Trophoblast cell (in vitro differentiated cells and primary cell): ENCODE measurements around the gene NCAPD3.

Experiments
- DNase-seq, 2 donors: peaks; one replicate each; pipeline ENCODE4 v3.0.0-alpha.2; 2016
- H2AFZ ChIP-seq: 2 replicates; pipeline ENCODE4 v1.6.1; 2013; ENCODE audit warnings: low read length, moderate library complexity, mild to moderate bottlenecking; ENCODE audit not compliant: insufficient read depth, poor library complexity
- H2AK5ac ChIP-seq: 2 replicates; pipeline ENCODE4 v1.6.1; 2013; ENCODE audit warnings: mild to moderate bottlenecking, low read length
- H2BK120ac ChIP-seq: 2 replicates; pipeline ENCODE4 v1.6.1; 2013; ENCODE audit warnings: low read length, mild to moderate bottlenecking, moderate library complexity; ENCODE audit not compliant: insufficient read depth, poor library complexity
- H2BK12ac ChIP-seq: 2 replicates; pipeline ENCODE4 v1.6.1; 2013; ENCODE audit warnings: mild to moderate bottlenecking, low read length, moderate library complexity
- H2BK5ac ChIP-seq: 2 replicates; pipeline ENCODE4 v1.6.1; 2013; ENCODE audit warnings: low read length, low read depth, moderate library complexity, mild to moderate bottlenecking; ENCODE audit not compliant: poor library complexity
- H3K14ac ChIP-seq: 2 replicates; pipeline ENCODE4 v1.6.1; 2013; ENCODE audit warnings: mild to moderate bottlenecking, low read length
- H3K18ac ChIP-seq: 2 replicates; pipeline ENCODE4 v1.6.1; 2013; ENCODE audit warnings: mild to moderate bottlenecking, low read length
- H3K23ac ChIP-seq: 2 replicates; pipeline ENCODE4 v1.6.1; 2013; ENCODE audit warnings: low read length
- H3K27ac ChIP-seq: 2 replicates; pipeline ENCODE4 v1.5.1; 2013; ENCODE audit warnings: low read depth, mild to moderate bottlenecking, inconsistent platforms, low read length, moderate library complexity
- H3K27me3 ChIP-seq: 2 replicates; pipeline ENCODE4 v1.6.1; 2013; ENCODE audit warnings: inconsistent platforms, mild to moderate bottlenecking, low read length, moderate library complexity; ENCODE audit not compliant: insufficient read depth
- H3K36me3 ChIP-seq, 2 experiments: 1 replicate in 1 of 2; 2 replicates in 1 of 2; pipeline ENCODE4 v1.6.1; 2013; ENCODE audit warnings: low read length in 2 of 2, mild to moderate bottlenecking in 2 of 2, moderate library complexity in 1 of 2; ENCODE audit not compliant: insufficient read depth in 2 of 2, control insufficient read depth in 1 of 2
- H3K4ac ChIP-seq: 2 replicates; pipeline ENCODE4 v1.6.1; 2013; ENCODE audit warnings: low read depth, mild to moderate bottlenecking, low read length, moderate library complexity
- H3K4me1 ChIP-seq, 2 experiments: 1 replicate in 1 of 2; 2 replicates in 1 of 2; pipeline ENCODE4 v1.6.1; 2013; ENCODE audit warnings: low read length in 2 of 2, mild to moderate bottlenecking in 2 of 2, moderate library complexity in 1 of 2; ENCODE audit not compliant: insufficient read depth in 2 of 2, control insufficient read depth in 1 of 2
- H3K4me2 ChIP-seq: 2 replicates; pipeline ENCODE4 v1.6.1; 2013; ENCODE audit warnings: inconsistent platforms, mild to moderate bottlenecking, low read length, moderate library complexity
- H3K4me3 ChIP-seq: 2 replicates; pipeline ENCODE4 v1.5.1; 2013; ENCODE audit warnings: mild to moderate bottlenecking, low read depth, low read length, inconsistent platforms
- H3K79me1 ChIP-seq: one replicate; pipeline ENCODE4 v1.6.1; 2013; ENCODE audit warnings: low read length
- H3K79me2 ChIP-seq: 2 replicates; pipeline ENCODE4 v1.6.1; 2013; ENCODE audit warnings: low read length, mild to moderate bottlenecking; ENCODE audit not compliant: control insufficient read depth, insufficient read depth, poor library complexity
- H3K9ac ChIP-seq: 2 replicates; pipeline ENCODE4 v1.6.1; 2013; ENCODE audit warnings: mild to moderate bottlenecking, low read length
- H3K9me3 ChIP-seq: 2 replicates; pipeline ENCODE4 v1.6.1; 2013; ENCODE audit warnings: low read depth, mild to moderate bottlenecking, control low read depth, inconsistent platforms, low read length; ENCODE audit not compliant: insufficient read depth
- H4K12ac ChIP-seq: 2 replicates; pipeline ENCODE4 v1.6.1; 2013; ENCODE audit warnings: low read depth, mild to moderate bottlenecking, low read length, moderate library complexity
- H4K8ac ChIP-seq: 2 replicates; pipeline ENCODE4 v1.6.1; 2013; ENCODE audit warnings: low read depth, mild to moderate bottlenecking, low read length, moderate library complexity
- H4K91ac ChIP-seq: one replicate; pipeline ENCODE4 v1.6.1; 2013; ENCODE audit warnings: low read depth, mild to moderate bottlenecking, low read length, moderate library complexity
- whole genome bisulfite sequencing: extraction: QIAGEN DNeasy Blood & Tissue Kit; methylation state at CpG from one replicate; pipeline ENCODE4 v1.1.7; 2013; ENCODE audit warnings: missing lambda C conversion rate; ENCODE audit not compliant: insufficient read length, insufficient coverage; ENCODE audit errors: extremely low coverage; 5-methylcytosine and 5-hydroxymethylcytosine counted together

NCAPD3 gene

DNA sequence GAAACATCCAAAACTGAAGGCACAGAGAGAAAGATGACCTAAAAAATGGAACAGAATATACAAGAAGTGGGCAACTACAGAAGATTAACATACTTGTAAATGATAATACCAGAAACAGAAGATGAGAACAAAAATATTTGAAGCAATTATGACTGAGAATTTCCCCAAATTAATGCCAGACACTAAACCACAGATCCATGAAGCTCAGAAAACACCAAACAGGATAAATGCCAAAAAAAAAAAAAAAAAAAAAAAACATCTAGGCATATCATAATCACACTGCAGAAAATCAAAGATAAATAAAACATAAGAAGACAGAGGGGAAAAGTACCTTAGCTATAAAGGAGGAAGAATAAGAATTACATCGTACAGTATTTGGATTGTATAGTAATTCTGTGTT lies 89.6 kb downstream of the NCAPD3 start:
- no peak for DNase-seq
- Histone ChIP-seq H2AFZ (no peak overlapping the region), H4K91ac (no peak overlapping the region), H2BK120ac (no peak overlapping the region), H3K18ac (no peak overlapping the region), H3K4me3 (no peak overlapping the region), H3K79me2 (no peaks in the 10 kb centered on the region), H3K27ac (no peak overlapping the region), H3K27me3 (no peaks in the 10 kb centered on the region), H4K12ac (no peak overlapping the region), H3K4me2 (no peak overlapping the region), H3K9me3 (no peaks in the 10 kb centered on the region), H3K36me3 (no peaks in the 10 kb centered on the region), H3K4ac (no peak overlapping the region), H4K8ac (no peak overlapping the region), H3K4me1 (peaks cover 0 to 2% of the 10 kb centered on the region in 2 experiments), H3K79me1 (peaks cover 1% of the 10 kb centered on the region), H2BK5ac (no peak overlapping the region), H2BK12ac (no peak overlapping the region), H3K14ac (no peak overlapping the region), H2AK5ac (no peak overlapping the region), H3K9ac (no peak overlapping the region), H3K23ac (no peak overlapping the region)
- no CpG with 5 or more reads among the region's 1 CpG for WGBS

DNA sequence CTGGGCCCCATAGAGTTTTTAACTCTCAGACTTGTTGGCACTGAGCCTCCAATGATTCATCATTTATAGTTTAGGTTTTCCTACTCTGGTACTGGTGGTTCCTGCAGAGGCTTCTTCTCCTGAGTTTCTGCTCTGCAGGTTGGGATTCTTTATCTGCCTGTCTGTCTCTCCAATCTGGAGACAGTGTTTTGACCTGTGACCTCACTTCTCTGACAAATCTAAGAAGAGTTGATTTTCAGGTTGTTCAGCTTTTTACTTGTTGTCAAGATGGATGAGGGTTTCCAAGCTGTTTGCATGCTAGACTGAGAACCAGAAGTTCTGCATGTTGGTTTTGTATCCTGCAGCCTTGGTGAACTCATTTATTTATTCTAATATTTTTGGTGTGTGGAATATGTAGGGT lies 91.0 kb downstream of the NCAPD3 start:
- Histone ChIP-seq H2AK5ac (no peak overlapping the region), H3K4ac (no peak overlapping the region), H3K79me2 (no peaks in the 10 kb centered on the region), H3K36me3 (no peaks in the 10 kb centered on the region), H2AFZ (no peak overlapping the region), H3K27me3 (no peaks in the 10 kb centered on the region), H3K9me3 (no peaks in the 10 kb centered on the region), H2BK5ac (peak overlapping the region; percentile 49), H3K14ac (no peak overlapping the region), H3K18ac (no peak overlapping the region), H3K4me3 (no peak overlapping the region), H4K12ac (no peak overlapping the region), H3K23ac (no peak overlapping the region), H3K4me1 (peaks cover 0 to 2% of the 10 kb centered on the region in 2 experiments), H2BK12ac (peak overlapping the region; percentile 64), H2BK120ac (peak overlapping the region; percentile 80), H3K9ac (no peak overlapping the region), H4K91ac (peak overlapping the region; percentile 62), H4K8ac (peak overlapping the region; percentile 38), H3K27ac (peak overlapping the region; percentile 90), H3K79me1 (peaks cover 1% of the 10 kb centered on the region), H3K4me2 (peak overlapping the region; percentile 7)
- DNase-seq: peak; percentile 44 to 99

DNA sequence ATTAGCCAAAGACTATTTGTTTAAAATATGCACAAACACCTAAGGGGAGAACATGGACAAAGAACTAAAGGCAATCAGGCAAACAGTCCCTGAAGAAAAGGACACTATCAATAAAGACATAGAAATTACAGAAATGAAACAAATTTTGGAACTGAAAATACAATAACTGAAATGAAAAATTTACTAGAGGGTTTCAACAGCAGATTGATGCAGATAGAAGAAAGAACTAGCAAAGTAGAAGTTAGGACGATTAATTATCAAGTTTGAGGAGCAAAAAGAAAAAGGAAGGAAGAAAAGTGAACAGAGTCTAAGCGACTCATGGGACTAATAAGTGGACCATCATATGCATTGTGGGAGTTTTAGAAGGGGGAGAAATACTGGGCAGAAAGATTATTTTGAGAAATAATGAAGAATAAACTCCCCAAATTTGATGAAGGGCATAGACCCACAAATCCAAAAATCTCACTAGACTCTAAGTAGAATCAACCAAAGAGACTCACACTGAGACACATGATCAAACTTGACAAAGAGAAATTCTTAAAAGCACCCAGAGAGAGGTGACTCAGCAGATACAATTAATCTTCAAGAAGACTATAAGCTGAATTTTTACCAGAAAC lies 92.0 kb downstream of the NCAPD3 start:
- H3K27ac ChIP-seq: peak overlapping the region; percentile 17
- H3K18ac ChIP-seq: no peak overlapping the region
- no peak overlapping the region for H3K9ac ChIP-seq
- no peak overlapping the region for H3K4ac ChIP-seq
- no peak overlapping the region for H2BK5ac ChIP-seq
- H3K14ac ChIP-seq: no peak overlapping the region
- no peak for DNase-seq
- no peak overlapping the region for H4K91ac ChIP-seq
- H2AFZ ChIP-seq: no peak overlapping the region
- H3K9me3 ChIP-seq: no peaks in the 10 kb centered on the region
- no peak overlapping the region for H4K8ac ChIP-seq
- H2AK5ac ChIP-seq: no peak overlapping the region
- H3K79me1 ChIP-seq: peaks cover 1% of the 10 kb centered on the region
- H3K4me3 ChIP-seq: no peak overlapping the region
- H3K79me2 ChIP-seq: no peaks in the 10 kb centered on the region
- H3K36me3 ChIP-seq: no peaks in the 10 kb centered on the region
- no peak overlapping the region for H2BK12ac ChIP-seq
- H3K4me1 ChIP-seq: peaks cover 0 to 2% of the 10 kb centered on the region in 2 experiments
- H3K23ac ChIP-seq: no peak overlapping the region
- H3K27me3 ChIP-seq: no peaks in the 10 kb centered on the region
- WGBS: no CpG with 5 or more reads among the region's 2 CpGs
- H2BK120ac ChIP-seq: no peak overlapping the region
- no peak overlapping the region for H3K4me2 ChIP-seq
- no peak overlapping the region for H4K12ac ChIP-seq

DNA sequence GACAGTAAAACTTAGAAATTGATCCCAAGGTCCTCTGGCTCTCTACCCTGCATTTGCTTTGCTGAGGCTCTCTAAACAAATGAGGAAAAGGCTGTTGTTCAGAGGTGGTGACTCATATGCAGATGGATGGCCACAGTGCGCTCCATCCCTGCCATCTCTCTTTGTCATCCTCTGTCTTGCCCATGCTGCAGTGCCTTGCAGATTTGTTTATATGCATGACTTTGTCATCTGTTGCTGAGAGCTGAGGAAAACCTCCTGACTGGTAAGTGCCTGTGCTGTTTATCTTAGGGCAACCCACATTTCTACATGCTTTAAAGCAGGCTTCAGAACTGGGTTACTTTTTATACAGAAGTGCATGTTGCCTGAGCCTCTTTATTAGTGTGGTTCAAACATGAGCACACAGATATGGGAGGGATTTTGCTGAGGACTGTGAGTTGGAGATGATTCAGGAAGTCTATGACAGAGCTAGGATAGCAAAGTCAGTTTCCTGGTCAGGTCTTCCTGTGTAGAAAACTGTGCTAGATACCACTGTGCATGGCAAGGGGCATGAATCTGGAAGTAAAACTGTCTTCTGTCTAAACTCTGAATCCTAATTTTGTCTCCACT lies 97.4 kb downstream of the NCAPD3 start:
- no CpG with 5 or more reads among the region's 1 CpG for WGBS
- Histone ChIP-seq H3K79me2 (no peaks in the 10 kb centered on the region), H4K91ac (no peak overlapping the region), H2BK5ac (no peak overlapping the region), H3K18ac (no peak overlapping the region), H3K4ac (no peak overlapping the region), H3K4me1 (peaks cover 7 to 17% of the 10 kb centered on the region in 2 experiments), H4K8ac (no peak overlapping the region), H3K4me2 (no peak overlapping the region), H2AK5ac (no peak overlapping the region), H3K9me3 (no peaks in the 10 kb centered on the region), H3K14ac (no peak overlapping the region), H2BK120ac (no peak overlapping the region), H3K23ac (no peak overlapping the region), H2AFZ (no peak overlapping the region), H3K4me3 (no peak overlapping the region), H3K27ac (no peak overlapping the region), H3K9ac (no peak overlapping the region), H3K79me1 (no peaks in the 10 kb centered on the region), H3K36me3 (no peaks in the 10 kb centered on the region), H2BK12ac (no peak overlapping the region), H4K12ac (no peak overlapping the region), H3K27me3 (peaks cover 6% of the 10 kb centered on the region)
- peak in 1 of 2 donors; percentile 19 for DNase-seq
